HEK293 (cell line): ENCODE measurements around the gene TBC1D22A.

Experiments used
- CTCF ChIA-PET: fragments of 350-600 bp; formaldehyde crosslinking; extraction: SDS; loops from one replicate; lab custom pipeline; 2021; ENCODE audit warnings: antibody characterized with exemption; lab: Yijun Ruan, JAX
- POLR2A ChIA-PET: fragments of 300-600 bp; formaldehyde crosslinking; extraction: SDS; loops from one replicate; lab custom pipeline; 2020; ENCODE audit warnings: antibody characterized with exemption, inconsistent platforms; lab: Yijun Ruan, JAX
- H3K27ac ChIP-seq: fragments of 200-500 bp; sonication (Bioruptor generic); 2 replicates; pipeline ENCODE4 v1.5.1; 2014; ENCODE audit warnings: low read depth, low read length, control low read depth, inconsistent platforms; ENCODE audit errors: extremely low read depth
- H3K36me3 ChIP-seq, 2 experiments: fragments of 200-500 bp in 1 of 2; sonication (Bioruptor generic) in 1 of 2; 1 replicate in 1 of 2; 2 replicates in 1 of 2; pipeline ENCODE4 v1.5.1; 2014 to 2017; ENCODE audit warnings: inconsistent platforms in 2 of 2, low read length in 2 of 2; ENCODE audit not compliant: control insufficient read depth in 2 of 2, insufficient read depth in 1 of 2
- H3K4me1 ChIP-seq: fragments of 200-500 bp; sonication (Bioruptor generic); 2 replicates; pipeline ENCODE4 v1.5.1; 2014; ENCODE audit warnings: mild to moderate bottlenecking, low read length, inconsistent platforms; ENCODE audit not compliant: control insufficient read depth, insufficient read depth
- H3K4me3 ChIP-seq: 2 replicates; pipeline ENCODE4 v1.5.1; 2011; ENCODE audit warnings: low read depth, mild to moderate bottlenecking, control low read depth, low read length, moderate library complexity
- H3K9me3 ChIP-seq: fragments of 200-500 bp; sonication (Bioruptor generic); 2 replicates; pipeline ENCODE4 v1.5.1; 2014; ENCODE audit warnings: low read depth, low read length, inconsistent platforms; ENCODE audit not compliant: control insufficient read depth, insufficient read depth
- HOXD13 ChIP-seq: sonication (generic); formaldehyde crosslinking; IDR thresholded peaks from 2 replicates; pipeline ENCODE4 v1.8.0; 2022; ENCODE audit warnings: missing genetic modification reagents, borderline replicate concordance
- ZBTB7A ChIP-seq: fragments of 450-650 bp; formaldehyde crosslinking; IDR thresholded peaks from 2 replicates; pipeline ENCODE4 v1.5.1; 2016; ENCODE audit warnings: low read depth, missing biosample characterization, missing genetic modification characterization
- ZFP69B ChIP-seq: fragments of 450-650 bp; formaldehyde crosslinking; IDR thresholded peaks from 2 replicates; pipeline ENCODE4 v1.5.1; 2016; ENCODE audit warnings: missing biosample characterization, missing genetic modification characterization
- ZNF114 ChIP-seq: fragments of 450-650 bp; formaldehyde crosslinking; IDR thresholded peaks from 2 replicates; pipeline ENCODE4 v1.5.0; 2017; ENCODE audit warnings: missing biosample characterization, missing genetic modification characterization
- ZNF132 ChIP-seq: fragments of 450-650 bp; formaldehyde crosslinking; IDR thresholded peaks from 2 replicates; pipeline ENCODE4 v1.5.1; 2017; ENCODE audit warnings: missing biosample characterization, missing genetic modification characterization, borderline replicate concordance
- ZNF140 ChIP-seq: fragments of 450-650 bp; formaldehyde crosslinking; IDR thresholded peaks from 2 replicates; pipeline ENCODE4 v1.5.1; 2016; ENCODE audit warnings: missing biosample characterization, missing genetic modification characterization
- ZNF157 ChIP-seq: fragments of 450-650 bp; formaldehyde crosslinking; IDR thresholded peaks from 2 replicates; pipeline ENCODE4 v1.5.1; 2016; ENCODE audit warnings: missing biosample characterization, missing genetic modification characterization
- ZNF174 ChIP-seq: fragments of 450-650 bp; formaldehyde crosslinking; IDR thresholded peaks from 2 replicates; pipeline ENCODE4 v1.5.0; 2017; ENCODE audit warnings: missing biosample characterization, mild to moderate bottlenecking, missing genetic modification characterization
- ZNF175 ChIP-seq: fragments of 450-650 bp; formaldehyde crosslinking; IDR thresholded peaks from 2 replicates; pipeline ENCODE4 v1.5.1; 2016; ENCODE audit warnings: missing biosample characterization, missing genetic modification characterization
- ZNF214 ChIP-seq: fragments of 450-650 bp; formaldehyde crosslinking; IDR thresholded peaks from 2 replicates; pipeline ENCODE4 v1.5.1; 2017; ENCODE audit warnings: missing biosample characterization, mild to moderate bottlenecking, missing genetic modification characterization, borderline replicate concordance
- ZNF223 ChIP-seq: fragments of 450-650 bp; formaldehyde crosslinking; IDR thresholded peaks from 2 replicates; pipeline ENCODE4 v1.5.1; 2016; ENCODE audit warnings: missing biosample characterization, missing genetic modification characterization
- ZNF266 ChIP-seq: fragments of 450-650 bp; formaldehyde crosslinking; IDR thresholded peaks from 2 replicates; pipeline ENCODE4 v1.5.1; 2016; ENCODE audit warnings: missing biosample characterization, missing genetic modification characterization, low read depth
- ZNF324 ChIP-seq: fragments of 450-650 bp; formaldehyde crosslinking; IDR thresholded peaks from 2 replicates; pipeline ENCODE4 v1.5.1; 2016; ENCODE audit warnings: missing biosample characterization, missing genetic modification characterization
- ZNF350 ChIP-seq: fragments of 450-650 bp; formaldehyde crosslinking; IDR thresholded peaks from 2 replicates; pipeline ENCODE4 v1.5.0; 2017; ENCODE audit warnings: missing biosample characterization, mild to moderate bottlenecking, missing genetic modification characterization
- ZNF48 ChIP-seq: fragments of 450-650 bp; formaldehyde crosslinking; IDR thresholded peaks from 2 replicates; pipeline ENCODE4 v1.5.1; 2016; ENCODE audit warnings: missing biosample characterization, missing genetic modification characterization
- ZNF501 ChIP-seq: fragments of 450-650 bp; formaldehyde crosslinking; IDR thresholded peaks from 2 replicates; pipeline ENCODE4 v1.5.1; 2016; ENCODE audit warnings: missing biosample characterization, missing genetic modification characterization
- ZNF529 ChIP-seq: fragments of 450-650 bp; formaldehyde crosslinking; IDR thresholded peaks from 2 replicates; pipeline ENCODE4 v1.5.1; 2017; ENCODE audit warnings: missing genetic modification characterization, missing biosample characterization; ENCODE audit not compliant: insufficient replicate concordance
- ZNF544 ChIP-seq: fragments of 450-650 bp; formaldehyde crosslinking; IDR thresholded peaks from 2 replicates; pipeline ENCODE4 v1.5.0; 2017; ENCODE audit warnings: missing biosample characterization, missing genetic modification characterization
- ZNF549 ChIP-seq: fragments of 450-650 bp; IDR thresholded peaks from 2 replicates; pipeline ENCODE4 v1.5.1; 2018; ENCODE audit warnings: missing biosample characterization, missing genetic modification characterization, mild to moderate bottlenecking, inconsistent platforms, moderate library complexity
- ZNF677 ChIP-seq: fragments of 450-650 bp; IDR thresholded peaks from 2 replicates; pipeline ENCODE4 v1.5.0; 2018; ENCODE audit warnings: missing biosample characterization, mild to moderate bottlenecking, missing genetic modification characterization, moderate library complexity
- ZNF785 ChIP-seq: fragments of 450-650 bp; formaldehyde crosslinking; IDR thresholded peaks from 2 replicates; pipeline ENCODE4 v1.5.1; 2016; ENCODE audit warnings: missing biosample characterization, missing genetic modification characterization
- ZNF843 ChIP-seq: fragments of 450-650 bp; formaldehyde crosslinking; IDR thresholded peaks from 2 replicates; pipeline ENCODE4 v1.5.1; 2016; ENCODE audit warnings: missing biosample characterization, missing genetic modification characterization
- ZSCAN23 ChIP-seq: fragments of 450-650 bp; formaldehyde crosslinking; IDR thresholded peaks from 2 replicates; pipeline ENCODE4 v1.5.1; 2016; ENCODE audit warnings: missing biosample characterization, missing genetic modification characterization
- ZSCAN4 ChIP-seq: fragments of 450-650 bp; formaldehyde crosslinking; IDR thresholded peaks from 2 replicates; pipeline ENCODE4 v1.5.1; 2017; ENCODE audit warnings: missing biosample characterization, missing genetic modification characterization
- ZXDB ChIP-seq: fragments of 450-650 bp; formaldehyde crosslinking; IDR thresholded peaks from 2 replicates; pipeline ENCODE4 v1.5.1; 2016; ENCODE audit warnings: missing biosample characterization, missing genetic modification characterization
- TF ChIP-seq, protein P1 (sequence below): fragments of 450-650 bp; formaldehyde crosslinking; IDR thresholded peaks from 2 replicates; pipeline ENCODE4 v1.5.1; 2016; ENCODE audit warnings: missing biosample characterization, missing genetic modification characterization, low read depth
- TF ChIP-seq, protein P2 (sequence below): fragments of 450-650 bp; formaldehyde crosslinking; IDR thresholded peaks from 2 replicates; pipeline ENCODE4 v1.5.1; 2017; ENCODE audit warnings: missing biosample characterization, mild to moderate bottlenecking, missing genetic modification characterization, moderate library complexity
- TF ChIP-seq, protein P3 (sequence below): fragments of 450-650 bp; formaldehyde crosslinking; IDR thresholded peaks from 2 replicates; pipeline ENCODE4 v1.5.1; 2016; ENCODE audit warnings: missing biosample characterization, missing genetic modification characterization

Gene TBC1D22A

GRCh38 chr22:46962406-46962805 lies 200.0 kb downstream of the TBC1D22A start:
- TF ChIP-seq ZNF529 (no peak), ZNF132 (tag by site-specific recombination) (no peak), ZNF843 (no peak), ZNF544 (tag by site-specific recombination) (no peak), ZBTB7A (tag by site-specific recombination) (no peak), ZNF350 (tag by site-specific recombination) (no peak), ZNF785 (tag by site-specific recombination) (no peak), ZXDB (tag by site-specific recombination) (no peak), ZNF48 (tag by site-specific recombination) (no peak)
- TF ChIP-seq, protein P1, sequence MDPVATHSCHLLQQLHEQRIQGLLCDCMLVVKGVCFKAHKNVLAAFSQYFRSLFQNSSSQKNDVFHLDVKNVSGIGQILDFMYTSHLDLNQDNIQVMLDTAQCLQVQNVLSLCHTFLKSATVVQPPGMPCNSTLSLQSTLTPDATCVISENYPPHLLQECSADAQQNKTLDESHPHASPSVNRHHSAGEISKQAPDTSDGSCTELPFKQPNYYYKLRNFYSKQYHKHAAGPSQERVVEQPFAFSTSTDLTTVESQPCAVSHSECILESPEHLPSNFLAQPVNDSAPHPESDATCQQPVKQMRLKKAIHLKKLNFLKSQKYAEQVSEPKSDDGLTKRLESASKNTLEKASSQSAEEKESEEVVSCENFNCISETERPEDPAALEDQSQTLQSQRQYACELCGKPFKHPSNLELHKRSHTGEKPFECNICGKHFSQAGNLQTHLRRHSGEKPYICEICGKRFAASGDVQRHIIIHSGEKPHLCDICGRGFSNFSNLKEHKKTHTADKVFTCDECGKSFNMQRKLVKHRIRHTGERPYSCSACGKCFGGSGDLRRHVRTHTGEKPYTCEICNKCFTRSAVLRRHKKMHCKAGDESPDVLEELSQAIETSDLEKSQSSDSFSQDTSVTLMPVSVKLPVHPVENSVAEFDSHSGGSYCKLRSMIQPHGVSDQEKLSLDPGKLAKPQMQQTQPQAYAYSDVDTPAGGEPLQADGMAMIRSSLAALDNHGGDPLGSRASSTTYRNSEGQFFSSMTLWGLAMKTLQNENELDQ (tag by site-specific recombination): no peak
- TF ChIP-seq, protein P2, sequence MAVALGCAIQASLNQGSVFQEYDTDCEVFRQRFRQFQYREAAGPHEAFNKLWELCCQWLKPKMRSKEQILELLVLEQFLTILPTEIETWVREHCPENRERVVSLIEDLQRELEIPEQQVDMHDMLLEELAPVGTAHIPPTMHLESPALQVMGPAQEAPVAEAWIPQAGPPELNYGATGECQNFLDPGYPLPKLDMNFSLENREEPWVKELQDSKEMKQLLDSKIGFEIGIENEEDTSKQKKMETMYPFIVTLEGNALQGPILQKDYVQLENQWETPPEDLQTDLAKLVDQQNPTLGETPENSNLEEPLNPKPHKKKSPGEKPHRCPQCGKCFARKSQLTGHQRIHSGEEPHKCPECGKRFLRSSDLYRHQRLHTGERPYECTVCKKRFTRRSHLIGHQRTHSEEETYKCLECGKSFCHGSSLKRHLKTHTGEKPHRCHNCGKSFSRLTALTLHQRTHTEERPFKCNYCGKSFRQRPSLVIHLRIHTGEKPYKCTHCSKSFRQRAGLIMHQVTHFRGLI (tag by site-specific recombination): no peak
- H3K4me3 ChIP-seq: no peak overlapping the region
- no peaks in the 10 kb centered on the region for H3K4me1 ChIP-seq
- ChIA-PET POLR2A (no interaction called here), CTCF (interaction anchor here (0.6 kb wide), 1 partner anchor 129 kb away, joined by 5 read pairs; no protein-coding TSS in a partner anchor)
- no peaks in the 10 kb centered on the region for H3K9me3 ChIP-seq
- H3K36me3 ChIP-seq: no peaks in the 10 kb centered on the region
- no peak overlapping the region for H3K27ac ChIP-seq

GRCh38 chr22:46963672-46964545 lies 201.5 kb downstream of the TBC1D22A start:
- Histone ChIP-seq H3K27ac (no peak overlapping the region), H3K4me3 (no peak overlapping the region), H3K36me3 (no peaks in the 10 kb centered on the region), H3K9me3 (no peaks in the 10 kb centered on the region), H3K4me1 (no peaks in the 10 kb centered on the region)
- CTCF ChIA-PET: interaction anchor here (1.0 kb wide), 1 partner anchor 33 kb away, joined by 3 read pairs; no protein-coding TSS in a partner anchor
- POLR2A ChIA-PET: no interaction called here
- TF ChIP-seq, protein P3, sequence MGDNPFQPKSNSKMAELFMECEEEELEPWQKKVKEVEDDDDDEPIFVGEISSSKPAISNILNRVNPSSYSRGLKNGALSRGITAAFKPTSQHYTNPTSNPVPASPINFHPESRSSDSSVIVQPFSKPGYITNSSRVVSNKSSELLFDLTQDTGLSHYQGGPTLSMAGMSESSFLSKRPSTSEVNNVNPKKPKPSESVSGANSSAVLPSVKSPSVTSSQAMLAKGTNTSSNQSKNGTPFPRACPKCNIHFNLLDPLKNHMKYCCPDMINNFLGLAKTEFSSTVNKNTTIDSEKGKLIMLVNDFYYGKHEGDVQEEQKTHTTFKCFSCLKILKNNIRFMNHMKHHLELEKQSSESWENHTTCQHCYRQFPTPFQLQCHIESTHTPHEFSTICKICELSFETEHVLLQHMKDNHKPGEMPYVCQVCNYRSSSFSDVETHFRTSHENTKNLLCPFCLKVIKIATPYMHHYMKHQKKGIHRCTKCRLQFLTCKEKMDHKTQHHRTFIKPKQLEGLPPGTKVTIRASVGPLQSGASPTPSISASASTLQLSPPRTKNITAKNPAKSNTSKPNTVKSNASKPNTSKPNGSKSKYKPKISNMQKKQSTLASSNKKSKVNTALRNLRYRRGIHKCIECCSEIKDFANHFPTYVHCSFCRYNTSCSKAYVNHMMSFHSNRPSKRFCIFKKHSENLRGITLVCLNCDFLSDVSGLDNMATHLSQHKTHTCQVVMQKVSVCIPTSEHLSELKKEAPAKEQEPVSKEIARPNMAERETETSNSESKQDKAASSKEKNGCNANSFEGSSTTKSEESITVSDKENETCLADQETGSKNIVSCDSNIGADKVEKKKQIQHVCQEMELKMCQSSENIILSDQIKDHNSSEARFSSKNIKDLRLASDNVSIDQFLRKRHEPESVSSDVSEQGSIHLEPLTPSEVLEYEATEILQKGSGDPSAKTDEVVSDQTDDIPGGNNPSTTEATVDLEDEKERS (tag by site-specific recombination): no peak
- TF ChIP-seq HOXD13 (CRISPR knock-in tag) (no peak), ZSCAN4 (tag by site-specific recombination) (no peak), ZNF266 (tag by site-specific recombination) (no peak), ZNF214 (tag by site-specific recombination) (no peak), ZSCAN23 (tag by site-specific recombination) (no peak), ZNF549 (tag by site-specific recombination) (no peak), ZNF174 (no peak), ZNF677 (tag by site-specific recombination) (no peak), ZNF501 (tag by site-specific recombination) (no peak), ZNF324 (tag by site-specific recombination) (no peak), ZNF114 (no peak), ZNF157 (tag by site-specific recombination) (no peak), ZFP69B (tag by site-specific recombination) (no peak), ZNF140 (tag by site-specific recombination) (no peak), ZNF223 (tag by site-specific recombination) (no peak), ZNF175 (no peak)
